Neutrophil (primary cell): ENCODE measurements around the gene BMPR1B.

Experiments used
- H3K27ac ChIP-seq: fragments of 200-600 bp; sonication (generic); 2 replicates; pipeline ENCODE4 v1.5.1; 2016; ENCODE audit warnings: mild to moderate bottlenecking, moderate library complexity
- H3K27me3 ChIP-seq: fragments of 200-600 bp; sonication (generic); 2 replicates; pipeline ENCODE4 v1.6.0; 2016; ENCODE audit warnings: mild to moderate bottlenecking
- H3K36me3 ChIP-seq: fragments of 200-600 bp; sonication (generic); 2 replicates; pipeline ENCODE4 v1.5.1; 2017
- H3K4me1 ChIP-seq, 2 experiments: fragments of 200-600 bp in 1 of 2; sonication (generic) in 1 of 2; 1 replicate in 1 of 2; 2 replicates in 1 of 2; pipeline versions ENCODE4 v1.5.1 to v1.6.1; 2013 to 2016; ENCODE audit warnings: low read depth in 1 of 2, low read length in 1 of 2, mild to moderate bottlenecking in 1 of 2, moderate library complexity in 1 of 2; ENCODE audit not compliant: control insufficient read depth in 1 of 2, insufficient read depth in 1 of 2
- H3K4me3 ChIP-seq, 2 experiments: fragments of 200-600 bp in 1 of 2; sonication (generic) in 1 of 2; 1 replicate in 1 of 2; 2 replicates in 1 of 2; pipeline ENCODE4 v1.5.1; 2013 to 2016; ENCODE audit warnings: low read depth in 1 of 2, low read length in 1 of 2, mild to moderate bottlenecking in 1 of 2, moderate library complexity in 1 of 2
- H3K9me3 ChIP-seq: fragments of 200-600 bp; sonication (generic); 2 replicates; pipeline ENCODE4 v1.5.1; 2016
- CTCF ChIP-seq: fragments of 200-600 bp; sonication (generic); IDR thresholded peaks from 2 replicates; pipeline ENCODE4 v1.5.1; 2016; ENCODE audit warnings: antibody characterized with exemption

The BMPR1B gene

DNA sequence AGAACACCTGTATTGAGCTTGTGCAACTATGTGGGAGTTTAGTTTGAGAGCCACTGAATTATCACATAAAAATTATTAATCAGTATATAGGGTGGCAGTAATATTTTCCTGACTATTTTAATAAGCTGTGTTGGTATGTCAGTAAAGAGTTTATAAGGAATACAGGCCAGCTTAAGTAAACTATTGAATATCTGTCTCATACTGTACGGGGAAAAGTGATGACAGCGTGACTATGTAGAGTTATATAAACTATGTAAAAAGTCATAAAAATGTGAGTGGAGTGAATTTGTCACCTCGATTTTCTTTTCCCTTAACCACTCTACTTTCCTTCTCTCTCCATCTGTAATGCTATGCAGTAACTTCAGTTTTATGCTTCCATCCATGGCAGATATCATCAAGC is 250.2 kb downstream of the BMPR1B start:
- Histone ChIP-seq H3K9me3 (no peaks in the 10 kb centered on the region), H3K27ac (no peak overlapping the region)
- no peak for TF ChIP-seq CTCF

GRCh38 chr4:95013236-95013635 is 255.5 kb downstream of the BMPR1B start:
- Histone ChIP-seq H3K27ac (no peak overlapping the region), H3K4me3 (no peak overlapping the region), H3K27me3 (no peaks in the 10 kb centered on the region), H3K4me1 (peaks cover 0 to 4% of the 10 kb centered on the region in 2 experiments), H3K36me3 (no peaks in the 10 kb centered on the region), H3K9me3 (no peaks in the 10 kb centered on the region)
- TF ChIP-seq CTCF, result no peak

More for the DNA sequence above, 250.2 kb downstream of the BMPR1B start:
- H3K4me3 ChIP-seq, result no peak overlapping the region
- no peaks in the 10 kb centered on the region for H3K4me1 ChIP-seq
- no peaks in the 10 kb centered on the region for H3K36me3 ChIP-seq
- no peaks in the 10 kb centered on the region for H3K27me3 ChIP-seq

GRCh38 chr4:95014068-95014467 is 256.3 kb downstream of the BMPR1B start:
- no peaks in the 10 kb centered on the region for H3K27me3 ChIP-seq
- peaks cover 0 to 12% of the 10 kb centered on the region in 2 experiments for H3K4me1 ChIP-seq
- H3K4me3 ChIP-seq, result no peak overlapping the region
- H3K36me3 ChIP-seq, result no peaks in the 10 kb centered on the region
- no peak overlapping the region for H3K27ac ChIP-seq
- H3K9me3 ChIP-seq, result no peaks in the 10 kb centered on the region
- no peak for TF ChIP-seq CTCF

DNA sequence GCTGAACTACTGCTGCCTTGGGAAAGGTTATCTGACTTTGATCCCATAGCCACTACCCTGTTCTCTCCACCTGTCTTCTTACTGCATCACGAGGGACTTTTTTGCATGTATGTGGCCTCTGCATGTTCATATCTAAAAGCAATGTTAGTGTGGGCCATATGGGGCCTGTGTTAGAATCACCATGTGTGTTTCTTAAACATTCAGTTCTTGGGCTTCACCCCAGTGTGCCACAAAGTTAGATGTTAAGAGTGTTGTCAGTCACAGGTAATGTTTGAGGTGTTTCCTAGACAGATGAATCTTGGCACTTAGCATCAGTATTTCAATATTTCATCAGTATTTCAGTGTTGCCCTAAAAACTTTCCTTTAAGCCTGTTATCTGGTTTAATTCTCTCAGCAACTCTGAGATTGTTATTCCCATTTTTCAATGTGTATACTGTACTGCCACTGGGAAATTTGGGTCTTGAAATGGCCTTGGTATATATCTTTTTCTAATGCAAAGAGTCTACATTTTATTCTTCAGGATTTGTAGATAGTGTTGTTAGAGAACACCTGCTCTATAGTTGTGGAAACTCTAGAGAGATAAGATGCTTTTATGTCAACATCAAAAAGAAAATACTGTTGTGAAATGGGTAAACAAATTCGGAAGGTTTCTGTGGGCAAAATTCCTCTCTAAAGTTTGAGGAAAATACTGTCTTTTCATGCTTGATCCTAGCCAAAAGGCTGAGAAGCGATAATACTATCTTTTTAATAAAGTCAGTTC is 259.7 kb downstream of the BMPR1B start:
- Histone ChIP-seq H3K4me1 (peaks cover 0 to 16% of the 10 kb centered on the region in 2 experiments), H3K9me3 (no peaks in the 10 kb centered on the region), H3K27me3 (no peaks in the 10 kb centered on the region), H3K27ac (no peak overlapping the region), H3K36me3 (no peaks in the 10 kb centered on the region), H3K4me3 (no peak overlapping the region)
- no peak for TF ChIP-seq CTCF

GRCh38 chr4:95018785-95019184 is 261.0 kb downstream of the BMPR1B start:
- Histone ChIP-seq H3K27me3 (no peaks in the 10 kb centered on the region), H3K4me1 (peaks cover 0 to 16% of the 10 kb centered on the region in 2 experiments)
- no peak for TF ChIP-seq CTCF

More at GRCh38 chr4:95018785-95019184, 261.0 kb downstream of the BMPR1B start:
- H3K27ac ChIP-seq, result no peak overlapping the region
- H3K4me3 ChIP-seq, result no peak overlapping the region
- H3K36me3 ChIP-seq, result no peaks in the 10 kb centered on the region
- no peaks in the 10 kb centered on the region for H3K9me3 ChIP-seq
